Osteoblast (primary cell): Measurements from ENCODE around the gene VIPR2. TPM values are rescaled to one million over a fixed set of nuclear protein-coding genes. Genes with fewer than 3 reads are reported as not detected.
"Not testable (repeated sequence)": the region's sequence is repeated elsewhere in the genome, so short reads cannot be mapped to it uniquely, and the experiment has no call there.

Experiments
- DNase-seq: peaks from one replicate; pipeline ENCODE4 v3.0.0; 2011; ENCODE audit warnings: low spot score, mixed read lengths; ENCODE audit not compliant: insufficient read length; ENCODE audit errors: missing footprints
- H2AFZ ChIP-seq: 2 replicates; pipeline ENCODE4 v1.6.0; 2011; ENCODE audit warnings: mild to moderate bottlenecking, low read length
- H3K27ac ChIP-seq: 2 replicates; pipeline ENCODE4 v1.5.1; 2011; ENCODE audit warnings: mild to moderate bottlenecking, low read depth, low read length, moderate library complexity
- H3K27me3 ChIP-seq: 2 replicates; pipeline ENCODE4 v1.6.0; 2012; ENCODE audit warnings: mild to moderate bottlenecking, control low read depth, inconsistent platforms, low read length, moderate library complexity; ENCODE audit not compliant: insufficient read depth
- H3K36me3 ChIP-seq: 2 replicates; pipeline ENCODE4 v1.5.1; 2011; ENCODE audit warnings: mild to moderate bottlenecking, low read length, control low read depth, moderate library complexity; ENCODE audit not compliant: insufficient read depth
- H3K4me1 ChIP-seq: 2 replicates; pipeline ENCODE4 v1.5.1; 2011; ENCODE audit warnings: mild to moderate bottlenecking, low read length, control low read depth, moderate library complexity; ENCODE audit not compliant: insufficient read depth
- H3K4me2 ChIP-seq: 2 replicates; pipeline ENCODE4 v1.6.0; 2011; ENCODE audit warnings: mild to moderate bottlenecking, low read length; ENCODE audit not compliant: insufficient read depth
- H3K4me3 ChIP-seq: fragments of 200-600 bp; sonication (generic); 3 replicates; pipeline ENCODE4 v1.5.1; 2012; ENCODE audit warnings: mild to moderate bottlenecking, low read length, inconsistent platforms; ENCODE audit not compliant: insufficient read depth
- H3K79me2 ChIP-seq: 2 replicates; pipeline ENCODE4 v1.6.0; 2012; ENCODE audit warnings: mild to moderate bottlenecking, low read length, control low read depth, inconsistent platforms; ENCODE audit not compliant: insufficient read depth
- H3K9me3 ChIP-seq: 2 replicates; pipeline ENCODE4 v1.5.1; 2011; ENCODE audit warnings: low read depth, low read length, control low read depth
- H4K20me1 ChIP-seq: 2 replicates; pipeline ENCODE4 v1.6.0; 2012; ENCODE audit warnings: mild to moderate bottlenecking, low read length, control low read depth; ENCODE audit not compliant: insufficient read depth
- CTCF ChIP-seq: IDR thresholded peaks from 2 replicates; pipeline ENCODE4 v1.5.1; 2011; ENCODE audit warnings: mild to moderate bottlenecking, low read depth, low read length, moderate library complexity; ENCODE audit errors: extremely low read depth
- total RNA-seq: library from RNA; depleted of rRNA; stranded (reverse); fragments of >200 nt; gene quantifications from 2 replicates; pipeline ENCODE4 v1.2.3, GENCODE V29; 2012

VIPR2 gene
- total RNA-seq, 1 donor = not detected

GRCh38 chr7:158999496-158999895 is 145.2 kb downstream of the VIPR2 start:
- Histone ChIP-seq H3K79me2 (no peaks in the 10 kb centered on the region), H3K9me3 (no peaks in the 10 kb centered on the region), H3K4me3 (no peak overlapping the region), H3K4me1 (no peaks in the 10 kb centered on the region), H2AFZ (no peak overlapping the region), H3K36me3 (no peaks in the 10 kb centered on the region), H4K20me1 (no peaks in the 10 kb centered on the region), H3K27ac (no peak overlapping the region), H3K4me2 (no peak overlapping the region), H3K27me3 (no peaks in the 10 kb centered on the region)
- no peak for TF ChIP-seq CTCF
- DNase-seq = no peak

GRCh38 chr7:158998261-158998660 is 146.4 kb downstream of the VIPR2 start:
- H3K4me1 ChIP-seq, H3K79me2 ChIP-seq, H4K20me1 ChIP-seq, H3K27me3 ChIP-seq, H3K27ac ChIP-seq, H3K36me3 ChIP-seq, H3K4me3 ChIP-seq, DNase-seq, H3K9me3 ChIP-seq, H2AFZ ChIP-seq, H3K4me2 ChIP-seq: not testable (repeated sequence)

GRCh38 chr7:158997471-158997870 is 147.2 kb downstream of the VIPR2 start:
- Histone ChIP-seq H3K79me2 (no peaks in the 10 kb centered on the region), H4K20me1 (no peaks in the 10 kb centered on the region), H3K27me3 (peaks cover 8% of the 10 kb centered on the region), H3K36me3 (no peaks in the 10 kb centered on the region), H3K9me3 (no peaks in the 10 kb centered on the region), H3K4me3 (no peak overlapping the region), H3K27ac (no peak overlapping the region), H2AFZ (no peak overlapping the region), H3K4me1 (no peaks in the 10 kb centered on the region), H3K4me2 (no peak overlapping the region)
- no peak for DNase-seq
- TF ChIP-seq CTCF = no peak

- Histone ChIP-seq H4K20me1 (no peaks in the 10 kb centered on the region), H3K27me3 (peaks cover 8% of the 10 kb centered on the region), H3K79me2 (no peaks in the 10 kb centered on the region), H3K4me3 (no peak overlapping the region), H3K4me2 (no peak overlapping the region), H3K9me3 (no peaks in the 10 kb centered on the region), H3K27ac (no peak overlapping the region), H2AFZ (no peak overlapping the region), H3K36me3 (no peaks in the 10 kb centered on the region), H3K4me1 (no peaks in the 10 kb centered on the region)
- DNase-seq = no peak
- TF ChIP-seq CTCF = no peak
Measured at GRCh38 chr7:158997110-158997453, 147.6 kb downstream of the VIPR2 start.
